Measurements from ENCODE around the gene SEMA6B.

The SEMA6B gene

GRCh38 chr19:4586691-4587090 is 27.2 kb upstream of the SEMA6B start:
- Histone ChIP-seq H3K9ac (ENCODE audit: low read depth, low read length) (no peak overlapping the region), H3K27me3 (ENCODE audit: insufficient read depth, low read length) (peaks cover 43% of the 10 kb centered on the region), H3K4me3 (ENCODE audit: low read length) (no peak overlapping the region), H3K36me3 (ENCODE audit: insufficient read depth, low read depth, low read length) (no peaks in the 10 kb centered on the region), H3K4me1 (ENCODE audit: insufficient read depth, low read length) (no peaks in the 10 kb centered on the region), H3K9me3 (ENCODE audit: insufficient read depth, low read depth, low read length) (no peaks in the 10 kb centered on the region), H3K27ac (ENCODE audit: low read length) (no peak overlapping the region)

- peaks cover 43% of the 10 kb centered on the region for H3K27me3 ChIP-seq (ENCODE audit: insufficient read depth, low read length)
Measured at GRCh38 chr19:4586245-4586644, 26.8 kb upstream of the SEMA6B start.

GRCh38 chr19:4585556-4585955 is 26.1 kb upstream of the SEMA6B start:
- no peaks in the 10 kb centered on the region for H3K9me3 ChIP-seq (ENCODE audit: insufficient read depth, low read depth, low read length)
- no peaks in the 10 kb centered on the region for H3K4me1 ChIP-seq (ENCODE audit: insufficient read depth, low read length)
- H3K9ac ChIP-seq (ENCODE audit: low read depth, low read length): no peak overlapping the region

More at GRCh38 chr19:4586245-4586644, 26.8 kb upstream of the SEMA6B start:
- H3K4me3 ChIP-seq (ENCODE audit: low read length): no peak overlapping the region
- H3K36me3 ChIP-seq (ENCODE audit: insufficient read depth, low read depth, low read length): no peaks in the 10 kb centered on the region
- no peak overlapping the region for H3K9ac ChIP-seq (ENCODE audit: low read depth, low read length)
- H3K9me3 ChIP-seq (ENCODE audit: insufficient read depth, low read depth, low read length): no peaks in the 10 kb centered on the region
- no peak overlapping the region for H3K27ac ChIP-seq (ENCODE audit: low read length)
- H3K4me1 ChIP-seq (ENCODE audit: insufficient read depth, low read length): no peaks in the 10 kb centered on the region

GRCh38 chr19:4584670-4585460 is 25.4 kb upstream of the SEMA6B start:
- Histone ChIP-seq H3K27me3 (ENCODE audit: insufficient read depth, low read length) (peaks cover 49% of the 10 kb centered on the region), H3K4me1 (ENCODE audit: insufficient read depth, low read length) (no peaks in the 10 kb centered on the region), H3K9me3 (ENCODE audit: insufficient read depth, low read depth, low read length) (no peaks in the 10 kb centered on the region), H3K4me3 (ENCODE audit: low read length) (peak overlapping the region; percentile 77), H3K9ac (ENCODE audit: low read depth, low read length) (peak overlapping the region; percentile 27; the same call in 1 of the 2 replicates), H3K27ac (ENCODE audit: low read length) (no peak overlapping the region), H3K36me3 (ENCODE audit: insufficient read depth, low read depth, low read length) (no peaks in the 10 kb centered on the region)

More at GRCh38 chr19:4585556-4585955, 26.1 kb upstream of the SEMA6B start:
- H3K27ac ChIP-seq (ENCODE audit: low read length): no peak overlapping the region
- H3K27me3 ChIP-seq (ENCODE audit: insufficient read depth, low read length): peaks cover 43% of the 10 kb centered on the region
- H3K4me3 ChIP-seq (ENCODE audit: low read length): no peak overlapping the region
- no peaks in the 10 kb centered on the region for H3K36me3 ChIP-seq (ENCODE audit: insufficient read depth, low read depth, low read length)

GRCh38 chr19:4583961-4584669 is 24.6 kb upstream of the SEMA6B start:
- H3K4me3 ChIP-seq (ENCODE audit: low read length): peak overlapping the region; percentile 77
- no peaks in the 10 kb centered on the region for H3K4me1 ChIP-seq (ENCODE audit: insufficient read depth, low read length)
- no peaks in the 10 kb centered on the region for H3K36me3 ChIP-seq (ENCODE audit: insufficient read depth, low read depth, low read length)
- peaks cover 56% of the 10 kb centered on the region for H3K27me3 ChIP-seq (ENCODE audit: insufficient read depth, low read length)
- no peaks in the 10 kb centered on the region for H3K9me3 ChIP-seq (ENCODE audit: insufficient read depth, low read depth, low read length)
- H3K27ac ChIP-seq (ENCODE audit: low read length): no peak overlapping the region
- peak overlapping the region; percentile 27; the same call in 1 of the 2 replicates for H3K9ac ChIP-seq (ENCODE audit: low read depth, low read length)

- H3K4me3 ChIP-seq (ENCODE audit: low read length): no peak overlapping the region
- no peaks in the 10 kb centered on the region for H3K36me3 ChIP-seq (ENCODE audit: insufficient read depth, low read depth, low read length)
- no peaks in the 10 kb centered on the region for H3K4me1 ChIP-seq (ENCODE audit: insufficient read depth, low read length)
- no peaks in the 10 kb centered on the region for H3K9me3 ChIP-seq (ENCODE audit: insufficient read depth, low read depth, low read length)
- no peak overlapping the region for H3K9ac ChIP-seq (ENCODE audit: low read depth, low read length)
- no peak overlapping the region for H3K27ac ChIP-seq (ENCODE audit: low read length)
- peaks cover 61% of the 10 kb centered on the region for H3K27me3 ChIP-seq (ENCODE audit: insufficient read depth, low read length)
Measured at GRCh38 chr19:4582980-4583842, 23.7 kb upstream of the SEMA6B start.

GRCh38 chr19:4581666-4582553 is 22.4 kb upstream of the SEMA6B start:
- Histone ChIP-seq H3K9me3 (ENCODE audit: insufficient read depth, low read depth, low read length) (no peaks in the 10 kb centered on the region), H3K27me3 (ENCODE audit: insufficient read depth, low read length) (peaks cover 61% of the 10 kb centered on the region), H3K4me3 (ENCODE audit: low read length) (no peak overlapping the region), H3K27ac (ENCODE audit: low read length) (no peak overlapping the region), H3K9ac (ENCODE audit: low read depth, low read length) (no peak overlapping the region), H3K4me1 (ENCODE audit: insufficient read depth, low read length) (no peaks in the 10 kb centered on the region), H3K36me3 (ENCODE audit: insufficient read depth, low read depth, low read length) (no peaks in the 10 kb centered on the region)

GRCh38 chr19:4580961-4581665 is 21.6 kb upstream of the SEMA6B start:
- peak overlapping the region; percentile 70 for H3K4me3 ChIP-seq (ENCODE audit: low read length)
- peak overlapping the region; percentile 51; the same call in 1 of the 2 replicates for H3K9ac ChIP-seq (ENCODE audit: low read depth, low read length)
- no peaks in the 10 kb centered on the region for H3K4me1 ChIP-seq (ENCODE audit: insufficient read depth, low read length)
- no peak overlapping the region for H3K27ac ChIP-seq (ENCODE audit: low read length)
- H3K9me3 ChIP-seq (ENCODE audit: insufficient read depth, low read depth, low read length): no peaks in the 10 kb centered on the region
- H3K27me3 ChIP-seq (ENCODE audit: insufficient read depth, low read length): peaks cover 59% of the 10 kb centered on the region
- no peaks in the 10 kb centered on the region for H3K36me3 ChIP-seq (ENCODE audit: insufficient read depth, low read depth, low read length)

- H3K9ac ChIP-seq (ENCODE audit: low read depth, low read length): no peak overlapping the region
- no peaks in the 10 kb centered on the region for H3K9me3 ChIP-seq (ENCODE audit: insufficient read depth, low read depth, low read length)
- H3K27ac ChIP-seq (ENCODE audit: low read length): no peak overlapping the region
- H3K36me3 ChIP-seq (ENCODE audit: insufficient read depth, low read depth, low read length): no peaks in the 10 kb centered on the region
- H3K27me3 ChIP-seq (ENCODE audit: insufficient read depth, low read length): peaks cover 51% of the 10 kb centered on the region
- peaks cover 6% of the 10 kb centered on the region; the same call in 1 of the 2 replicates for H3K4me1 ChIP-seq (ENCODE audit: insufficient read depth, low read length)
- peak overlapping the region; percentile 70; the same call in 1 of the 2 replicates for H3K4me3 ChIP-seq (ENCODE audit: low read length)
Measured at GRCh38 chr19:4580021-4580901, 20.8 kb upstream of the SEMA6B start.

GRCh38 chr19:4579389-4579788 is 19.9 kb upstream of the SEMA6B start:
- Histone ChIP-seq H3K36me3 (ENCODE audit: insufficient read depth, low read depth, low read length) (no peaks in the 10 kb centered on the region), H3K9me3 (ENCODE audit: insufficient read depth, low read depth, low read length) (no peaks in the 10 kb centered on the region), H3K27ac (ENCODE audit: low read length) (no peak overlapping the region), H3K4me1 (ENCODE audit: insufficient read depth, low read length) (peaks cover 11% of the 10 kb centered on the region; the same call in 1 of the 2 replicates), H3K9ac (ENCODE audit: low read depth, low read length) (no peak overlapping the region), H3K27me3 (ENCODE audit: insufficient read depth, low read length) (peaks cover 42% of the 10 kb centered on the region), H3K4me3 (ENCODE audit: low read length) (no peak overlapping the region)

Data from iPS-20b (cell line).